Measurements from ENCODE around the gene KCNH8. TPM values are rescaled to one million over a fixed set of nuclear protein-coding genes. Genes with fewer than 3 reads are reported as not detected.
"Not testable (repeated sequence)": the region's sequence is repeated elsewhere in the genome, so short reads cannot be mapped to it uniquely, and the experiment has no call there.

Gene KCNH8
- total RNA-seq, 1 experiment from 2014 or later: 0.19 TPM

DNA sequence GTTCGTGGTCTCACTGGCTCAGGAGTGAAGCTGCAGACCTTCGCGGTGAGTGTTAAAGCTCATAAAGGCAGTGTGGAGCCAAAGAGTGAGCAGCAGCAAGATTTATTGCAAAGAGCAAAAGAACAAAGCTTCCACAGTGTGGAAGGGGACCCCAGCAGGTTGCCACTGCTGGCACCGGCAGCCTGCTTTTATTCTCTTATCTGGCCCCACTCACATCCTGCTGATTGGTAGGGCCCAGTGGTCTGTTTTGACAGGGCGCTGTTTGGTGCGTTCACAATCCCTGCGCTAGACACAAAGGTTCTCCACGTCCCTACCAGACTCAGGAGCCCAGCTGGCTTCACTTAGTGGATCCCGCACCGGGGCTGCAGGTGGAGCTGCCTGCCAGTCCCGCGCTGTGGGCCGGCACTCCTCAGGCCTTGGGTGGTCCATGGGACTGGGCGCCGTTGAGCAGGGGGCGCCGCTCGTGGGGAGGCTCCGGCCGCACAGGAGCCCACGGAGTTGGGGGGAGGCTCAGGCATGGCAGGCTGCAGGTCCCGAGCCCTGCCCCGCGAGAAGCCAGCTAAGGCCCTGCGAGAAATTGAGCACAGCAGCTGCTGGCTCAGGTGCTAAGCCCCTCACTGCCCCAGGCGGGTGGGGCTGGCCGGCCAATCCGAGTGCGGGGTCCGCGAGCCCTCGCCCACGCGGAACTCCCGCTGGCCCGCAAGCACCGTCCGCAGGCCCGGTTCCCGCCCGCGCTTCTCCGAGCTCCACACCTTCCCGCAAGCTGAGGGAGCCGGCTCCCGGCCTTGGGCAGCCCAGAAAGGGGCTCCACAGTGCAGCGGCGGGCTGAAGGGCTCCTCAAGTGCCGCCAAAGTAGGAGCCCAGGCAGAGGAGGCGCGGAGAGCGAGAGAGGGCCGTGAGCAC lies 85.8 kb downstream of the KCNH8 start:
- H3K36me3 ChIP-seq (ENCODE audit: insufficient read depth, low read length); H3K9me2 ChIP-seq (replicated peaks; ENCODE audit: insufficient read depth, low read length); H4K20me1 ChIP-seq (ENCODE audit: insufficient read depth, low read depth, low read length); H3K9ac ChIP-seq (ENCODE audit: low read length); H2AFZ ChIP-seq (ENCODE audit: low read length); DNase-seq; H3K79me2 ChIP-seq (ENCODE audit: low read length); H3K27ac ChIP-seq (ENCODE audit: low read length); H3K4me3 ChIP-seq (ENCODE audit: low read length); H3K27me3 ChIP-seq (ENCODE audit: low read length); H3K4me2 ChIP-seq (ENCODE audit: low read depth, low read length, poor library complexity, severe bottlenecking); H3K4me1 ChIP-seq (ENCODE audit: low read length): not testable (repeated sequence)
- H3K9me3 ChIP-seq (ENCODE audit: low read length): peaks cover 13% of the 10 kb centered on the region; the same call in 1 of the 2 replicates

DNA sequence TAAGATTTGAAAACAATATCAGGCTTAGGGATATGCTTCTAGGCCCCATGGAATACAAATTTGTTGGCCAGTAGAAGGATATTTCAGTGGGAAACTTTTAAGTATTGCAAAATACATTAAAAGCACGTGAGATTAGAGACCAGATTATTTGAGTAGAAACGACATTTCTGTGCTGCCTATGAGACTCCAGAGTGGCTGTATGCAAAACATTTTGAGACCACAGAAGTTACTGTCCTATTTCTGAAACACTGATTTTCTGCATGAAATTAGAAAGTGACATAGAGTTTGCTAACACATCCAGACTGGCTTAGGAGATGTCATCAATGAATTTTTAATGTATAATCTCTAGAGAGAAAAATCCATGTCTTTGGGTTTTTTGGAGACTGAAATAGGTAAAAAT lies 99.8 kb downstream of the KCNH8 start:
- H3K27me3 ChIP-seq (ENCODE audit: low read length): no peaks in the 10 kb centered on the region

DNA sequence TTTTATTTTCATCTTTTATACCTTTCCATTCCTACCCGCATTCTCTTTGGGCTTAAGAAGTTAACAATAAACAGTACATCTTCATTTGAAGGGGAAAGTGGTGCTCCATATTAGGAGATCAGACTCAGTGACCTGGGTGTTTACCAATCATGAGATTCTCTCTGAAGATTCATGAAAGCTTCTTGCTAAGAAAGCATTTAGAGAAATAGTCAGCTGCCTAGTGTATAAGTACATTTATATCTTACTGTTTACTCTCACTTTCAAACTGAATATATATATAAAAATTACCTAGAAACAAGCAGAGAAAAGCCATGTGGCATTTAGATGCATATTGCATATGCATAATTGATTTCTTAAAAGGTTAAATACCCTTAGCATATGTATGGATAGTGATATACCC lies 100.5 kb downstream of the KCNH8 start:
- Histone ChIP-seq H4K20me1 (ENCODE audit: insufficient read depth, low read depth, low read length) (no peaks in the 10 kb centered on the region), H2AFZ (ENCODE audit: low read length) (no peak overlapping the region), H3K9me3 (ENCODE audit: low read length) (peaks cover 9% of the 10 kb centered on the region; the same call in 1 of the 2 replicates), H3K9me2 (replicated peaks; ENCODE audit: insufficient read depth, low read length) (no peaks in the 10 kb centered on the region; the same call in 1 of the 2 replicates), H3K27ac (ENCODE audit: low read length) (no peak overlapping the region), H3K36me3 (ENCODE audit: insufficient read depth, low read length) (no peaks in the 10 kb centered on the region), H3K4me2 (ENCODE audit: low read depth, low read length, poor library complexity, severe bottlenecking) (no peak overlapping the region), H3K27me3 (ENCODE audit: low read length) (no peaks in the 10 kb centered on the region), H3K4me1 (ENCODE audit: low read length) (no peaks in the 10 kb centered on the region), H3K79me2 (ENCODE audit: low read length) (no peaks in the 10 kb centered on the region), H3K4me3 (ENCODE audit: low read length) (no peak overlapping the region), H3K9ac (ENCODE audit: low read length) (no peak overlapping the region)
- no peak for DNase-seq

More for the DNA sequence above, 99.8 kb downstream of the KCNH8 start:
- no peak overlapping the region for H3K4me3 ChIP-seq (ENCODE audit: low read length)
- H3K4me2 ChIP-seq (ENCODE audit: low read depth, low read length, poor library complexity, severe bottlenecking): no peak overlapping the region
- no peaks in the 10 kb centered on the region for H3K4me1 ChIP-seq (ENCODE audit: low read length)
- peaks cover 14% of the 10 kb centered on the region for H3K9me3 ChIP-seq (ENCODE audit: low read length)
- H4K20me1 ChIP-seq (ENCODE audit: insufficient read depth, low read depth, low read length): no peaks in the 10 kb centered on the region
- no peaks in the 10 kb centered on the region for H3K79me2 ChIP-seq (ENCODE audit: low read length)
- no peak overlapping the region for H3K27ac ChIP-seq (ENCODE audit: low read length)
- no peaks in the 10 kb centered on the region; the same call in 1 of the 2 replicates for H3K9me2 ChIP-seq (replicated peaks; ENCODE audit: insufficient read depth, low read length)
- H3K36me3 ChIP-seq (ENCODE audit: insufficient read depth, low read length): no peaks in the 10 kb centered on the region
- no peak for DNase-seq
- H3K9ac ChIP-seq (ENCODE audit: low read length): no peak overlapping the region
- no peak overlapping the region for H2AFZ ChIP-seq (ENCODE audit: low read length)

DNA sequence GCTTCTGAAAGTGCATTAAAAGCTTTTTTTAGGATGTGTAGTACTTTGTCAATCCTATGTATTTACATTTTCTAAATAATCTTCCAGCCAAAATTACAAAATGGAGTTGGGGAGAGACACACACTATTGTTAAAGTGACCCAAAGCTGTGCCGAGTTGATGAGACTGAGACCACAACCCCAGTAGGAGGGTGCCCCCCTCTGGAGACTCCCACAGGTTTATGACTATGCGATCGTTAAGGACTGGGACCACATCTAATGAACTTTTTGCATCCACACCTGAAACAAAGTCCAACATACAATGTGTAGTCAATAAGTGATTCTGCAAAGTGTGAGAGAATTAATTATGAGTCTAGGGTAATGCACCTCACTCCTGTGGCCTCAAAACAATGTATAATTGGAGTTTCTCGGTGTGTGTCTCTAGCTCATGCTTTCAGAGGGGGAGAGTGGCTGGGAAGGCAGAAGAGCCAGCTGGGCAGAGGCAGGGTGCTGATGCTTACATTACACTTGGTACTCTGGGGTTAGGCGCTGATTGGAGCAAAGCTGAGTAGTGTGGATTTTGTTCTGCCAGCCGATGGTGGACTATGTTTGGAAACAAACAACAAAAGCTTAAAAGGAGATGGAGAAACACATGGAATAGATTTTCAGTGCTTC lies 102.8 kb downstream of the KCNH8 start:
- Histone ChIP-seq H3K27ac (ENCODE audit: low read length) (no peak overlapping the region), H2AFZ (ENCODE audit: low read length) (no peak overlapping the region), H3K4me2 (ENCODE audit: low read depth, low read length, poor library complexity, severe bottlenecking) (no peak overlapping the region), H3K9ac (ENCODE audit: low read length) (no peak overlapping the region), H3K9me2 (replicated peaks; ENCODE audit: insufficient read depth, low read length) (no peaks in the 10 kb centered on the region; the same call in 1 of the 2 replicates), H3K27me3 (ENCODE audit: low read length) (no peaks in the 10 kb centered on the region), H4K20me1 (ENCODE audit: insufficient read depth, low read depth, low read length) (no peaks in the 10 kb centered on the region), H3K4me3 (ENCODE audit: low read length) (no peak overlapping the region), H3K79me2 (ENCODE audit: low read length) (no peaks in the 10 kb centered on the region), H3K4me1 (ENCODE audit: low read length) (no peaks in the 10 kb centered on the region), H3K36me3 (ENCODE audit: insufficient read depth, low read length) (no peaks in the 10 kb centered on the region), H3K9me3 (ENCODE audit: low read length) (peaks cover 12% of the 10 kb centered on the region; the same call in 1 of the 2 replicates)
- DNase-seq: no peak

DNA sequence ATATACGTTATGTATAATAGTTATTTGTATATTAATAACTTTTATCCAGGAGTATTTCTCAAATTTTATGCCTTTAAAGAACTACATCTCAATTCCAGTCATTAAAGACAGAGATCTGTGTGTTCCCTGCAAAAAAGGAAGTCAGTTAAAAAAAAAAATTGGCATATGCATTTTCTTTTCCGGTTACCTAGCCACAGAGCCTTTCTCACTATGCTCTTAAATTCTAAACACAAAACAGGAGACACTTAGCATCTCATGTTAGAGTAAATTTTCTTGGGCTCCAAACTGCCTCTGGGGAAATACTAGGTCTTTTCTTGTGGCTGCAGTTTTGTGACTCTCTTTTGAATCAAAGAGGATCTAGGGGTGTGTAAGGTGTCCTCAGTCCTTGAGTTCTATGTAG lies 105.9 kb downstream of the KCNH8 start:
- Histone ChIP-seq H4K20me1 (ENCODE audit: insufficient read depth, low read depth, low read length) (no peaks in the 10 kb centered on the region), H3K9ac (ENCODE audit: low read length) (no peak overlapping the region), H3K9me2 (replicated peaks; ENCODE audit: insufficient read depth, low read length) (no peaks in the 10 kb centered on the region), H3K4me2 (ENCODE audit: low read depth, low read length, poor library complexity, severe bottlenecking) (no peak overlapping the region), H3K27ac (ENCODE audit: low read length) (no peak overlapping the region), H3K4me3 (ENCODE audit: low read length) (no peak overlapping the region), H3K9me3 (ENCODE audit: low read length) (0 out of 2 replicates have a peak, but pooled peaks cover 5% of the 10 kb centered on the region), H3K4me1 (ENCODE audit: low read length) (no peaks in the 10 kb centered on the region), H3K27me3 (ENCODE audit: low read length) (no peaks in the 10 kb centered on the region), H2AFZ (ENCODE audit: low read length) (no peak overlapping the region), H3K36me3 (ENCODE audit: insufficient read depth, low read length) (no peaks in the 10 kb centered on the region), H3K79me2 (ENCODE audit: low read length) (no peaks in the 10 kb centered on the region)
- no peak for DNase-seq

DNA sequence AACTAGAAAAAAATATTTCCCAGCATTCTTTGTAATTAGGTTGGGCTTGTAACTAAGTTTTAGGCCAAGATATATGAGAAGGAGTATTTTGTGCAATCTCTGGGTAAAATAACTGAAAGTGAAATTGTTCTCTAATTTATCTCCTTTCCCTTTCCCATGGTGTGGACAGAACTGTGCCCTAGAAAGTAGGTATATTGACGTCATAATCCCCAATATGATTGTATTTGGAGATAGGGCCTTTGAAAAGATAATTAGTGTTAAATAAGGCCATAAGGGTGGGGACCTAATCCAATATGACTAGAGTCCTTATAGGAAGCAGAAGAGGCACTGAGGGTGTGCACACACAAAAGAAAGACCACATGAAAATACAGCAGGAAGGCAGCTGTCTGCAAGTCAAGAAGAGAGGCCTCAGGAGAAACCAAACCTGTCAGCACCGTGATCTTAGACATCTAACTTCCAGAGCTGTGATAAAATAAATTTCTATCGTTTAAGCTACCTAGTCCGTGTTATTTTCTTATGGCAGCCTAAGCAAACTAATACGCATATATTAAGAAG lies 106.6 kb downstream of the KCNH8 start:
- no peaks in the 10 kb centered on the region for H3K9me2 ChIP-seq (replicated peaks; ENCODE audit: insufficient read depth, low read length)
- no peaks in the 10 kb centered on the region for H3K4me1 ChIP-seq (ENCODE audit: low read length)
- no peaks in the 10 kb centered on the region for H3K36me3 ChIP-seq (ENCODE audit: insufficient read depth, low read length)
- no peaks in the 10 kb centered on the region for H3K27me3 ChIP-seq (ENCODE audit: low read length)
- no peak overlapping the region for H3K9ac ChIP-seq (ENCODE audit: low read length)
- no peaks in the 10 kb centered on the region for H3K79me2 ChIP-seq (ENCODE audit: low read length)
- 0 out of 2 replicates have a peak, but pooled peaks cover 7% of the 10 kb centered on the region for H3K9me3 ChIP-seq (ENCODE audit: low read length)
- no peak overlapping the region for H3K27ac ChIP-seq (ENCODE audit: low read length)
- no peak overlapping the region for H2AFZ ChIP-seq (ENCODE audit: low read length)
- DNase-seq: no peak
- no peak overlapping the region for H3K4me3 ChIP-seq (ENCODE audit: low read length)
- no peak overlapping the region for H3K4me2 ChIP-seq (ENCODE audit: low read depth, low read length, poor library complexity, severe bottlenecking)
- H4K20me1 ChIP-seq (ENCODE audit: insufficient read depth, low read depth, low read length): no peaks in the 10 kb centered on the region

DNA sequence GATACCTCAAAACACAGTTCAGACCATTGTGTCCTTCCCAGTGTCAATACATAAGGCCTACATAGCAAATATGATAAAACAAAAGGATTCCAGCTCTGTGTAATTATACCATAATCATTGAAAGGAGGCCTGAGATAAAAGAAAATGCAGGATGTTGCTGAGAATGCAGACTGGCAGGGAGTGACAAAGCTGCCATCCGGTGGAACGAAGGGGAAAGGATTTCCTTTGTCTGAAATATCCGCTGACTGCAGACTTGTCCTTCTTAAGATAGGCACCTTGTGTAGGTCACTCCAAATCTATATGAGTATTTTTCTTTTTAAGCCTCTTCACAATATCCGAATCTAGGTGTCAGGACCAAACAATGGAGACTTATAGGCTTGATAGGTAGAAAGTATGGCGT lies 108.0 kb downstream of the KCNH8 start:
- 0 out of 2 replicates have a peak, but pooled peaks cover 8% of the 10 kb centered on the region for H3K9me3 ChIP-seq (ENCODE audit: low read length)

DNA sequence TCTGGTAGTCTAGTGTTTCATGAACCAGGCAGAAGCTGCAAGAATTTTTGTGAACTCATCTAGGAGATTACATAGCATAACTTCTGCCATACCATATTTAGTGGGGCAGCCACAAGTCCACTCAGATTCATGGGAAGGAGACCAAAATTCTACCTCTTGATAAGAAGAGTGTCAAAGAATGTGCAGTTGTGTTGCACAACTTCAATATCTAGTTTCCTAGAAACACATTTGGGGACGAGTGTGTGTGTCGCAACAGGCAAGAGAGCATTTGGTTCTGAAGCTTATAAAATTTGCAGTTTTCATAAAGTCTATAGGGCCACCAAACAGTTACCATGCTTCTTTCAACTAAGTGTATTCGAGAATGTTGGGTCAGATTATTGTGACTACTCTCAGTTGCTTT lies 115.3 kb downstream of the KCNH8 start:
- H4K20me1 ChIP-seq (ENCODE audit: insufficient read depth, low read depth, low read length): no peaks in the 10 kb centered on the region
- no peak overlapping the region for H2AFZ ChIP-seq (ENCODE audit: low read length)
- no peaks in the 10 kb centered on the region for H3K36me3 ChIP-seq (ENCODE audit: insufficient read depth, low read length)
- no peak overlapping the region for H3K27ac ChIP-seq (ENCODE audit: low read length)
- no peak overlapping the region for H3K4me2 ChIP-seq (ENCODE audit: low read depth, low read length, poor library complexity, severe bottlenecking)
- peaks cover 13% of the 10 kb centered on the region; the same call in 1 of the 2 replicates for H3K9me3 ChIP-seq (ENCODE audit: low read length)
- no peak overlapping the region for H3K4me3 ChIP-seq (ENCODE audit: low read length)
- H3K9ac ChIP-seq (ENCODE audit: low read length): no peak overlapping the region
- no peaks in the 10 kb centered on the region for H3K9me2 ChIP-seq (replicated peaks; ENCODE audit: insufficient read depth, low read length)
- DNase-seq: no peak
- H3K79me2 ChIP-seq (ENCODE audit: low read length): no peaks in the 10 kb centered on the region
- no peaks in the 10 kb centered on the region for H3K4me1 ChIP-seq (ENCODE audit: low read length)
- H3K27me3 ChIP-seq (ENCODE audit: low read length): no peaks in the 10 kb centered on the region

More for the DNA sequence above, 108.0 kb downstream of the KCNH8 start:
- H3K4me2 ChIP-seq (ENCODE audit: low read depth, low read length, poor library complexity, severe bottlenecking): no peak overlapping the region
- no peak overlapping the region for H2AFZ ChIP-seq (ENCODE audit: low read length)
- DNase-seq: no peak
- no peaks in the 10 kb centered on the region for H3K79me2 ChIP-seq (ENCODE audit: low read length)
- H3K4me1 ChIP-seq (ENCODE audit: low read length): no peaks in the 10 kb centered on the region
- H3K4me3 ChIP-seq (ENCODE audit: low read length): no peak overlapping the region
- no peak overlapping the region for H3K9ac ChIP-seq (ENCODE audit: low read length)
- H3K9me2 ChIP-seq (replicated peaks; ENCODE audit: insufficient read depth, low read length): no peaks in the 10 kb centered on the region
- H4K20me1 ChIP-seq (ENCODE audit: insufficient read depth, low read depth, low read length): no peaks in the 10 kb centered on the region
- H3K36me3 ChIP-seq (ENCODE audit: insufficient read depth, low read length): no peaks in the 10 kb centered on the region
- H3K27me3 ChIP-seq (ENCODE audit: low read length): no peaks in the 10 kb centered on the region
- no peak overlapping the region for H3K27ac ChIP-seq (ENCODE audit: low read length)
